Measurements from ENCODE around the gene LAMC2. TPM values are rescaled to one million over a fixed set of nuclear protein-coding genes. Genes with fewer than 3 reads are reported as not detected.

LAMC2 gene
- total RNA-seq, 5 donors from 2014 or later (not counting 1 experiment from before 2014, with no cell fraction given), result 0.03 to 0.15 (median 0.09) TPM; not detected in 2

DNA sequence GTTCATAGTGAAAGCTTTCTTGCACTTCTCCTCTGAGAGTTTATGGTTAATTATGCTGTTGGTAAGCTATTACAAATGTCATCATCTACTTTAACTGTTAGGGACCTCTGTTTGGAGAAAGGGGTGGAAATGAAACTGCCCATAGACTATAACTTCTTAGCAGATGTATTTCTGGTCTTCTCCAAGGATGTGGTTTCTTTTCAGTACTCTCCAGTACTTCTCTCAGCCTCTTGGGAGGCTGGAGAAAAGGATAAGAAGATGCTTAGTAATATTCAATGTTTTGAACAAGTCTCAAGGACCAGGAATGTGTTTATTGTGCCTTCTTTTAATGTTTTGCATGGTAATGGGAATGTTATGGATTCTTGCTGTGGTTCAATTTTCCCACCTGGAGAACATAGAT, 60.4 kb downstream of the LAMC2 start:
- Histone ChIP-seq H3K9me3 (no peaks in the 10 kb centered on the region), H3K27me3 (replicated peaks in 1 of 2; ENCODE audit: control insufficient read depth in 2 of 2, extremely low read depth in 1 of 2, insufficient read depth in 2 of 2, low read length in 1 of 2) (no peaks in the 10 kb centered on the region), H3K36me3 (ENCODE audit: control insufficient read depth in 2 of 2, extremely low read depth in 1 of 2, insufficient read depth in 1 of 2, low read length in 1 of 2) (no peaks in the 10 kb centered on the region), H3K4me1 (ENCODE audit: control insufficient read depth in 1 of 2, extremely low read depth in 1 of 2, insufficient read depth in 2 of 2, low read length in 2 of 2) (no peaks in the 10 kb centered on the region), H3K27ac (ENCODE audit: low read length) (no peak overlapping the region), H3K4me3 (ENCODE audit: control insufficient read depth in 1 of 2, extremely low read depth in 1 of 2, low read length in 1 of 2) (no peak overlapping the region)
- Mint-ChIP-seq H3K4me3 (no peak overlapping the region), H3K27me3 (peaks cover 21 to 26% of the 10 kb centered on the region in 2 donors), H3K9me3 (no peaks in the 10 kb centered on the region), H3K4me1 (no peaks in the 10 kb centered on the region), H3K36me3 (no peaks in the 10 kb centered on the region), H3K27ac (no peak overlapping the region)
- ATAC-seq (replicated peaks in 1 of 4) (no peak), DNase-seq (no peak)
- POLR2A ChIA-PET, result no interaction called here
- CTCF ChIA-PET, result interaction anchor here in 1 of 2 donors (0.7 kb wide), 2 partner anchors 9 to 37 kb away, joined by 4 to 5 read pairs; no protein-coding TSS in a partner anchor

DNA sequence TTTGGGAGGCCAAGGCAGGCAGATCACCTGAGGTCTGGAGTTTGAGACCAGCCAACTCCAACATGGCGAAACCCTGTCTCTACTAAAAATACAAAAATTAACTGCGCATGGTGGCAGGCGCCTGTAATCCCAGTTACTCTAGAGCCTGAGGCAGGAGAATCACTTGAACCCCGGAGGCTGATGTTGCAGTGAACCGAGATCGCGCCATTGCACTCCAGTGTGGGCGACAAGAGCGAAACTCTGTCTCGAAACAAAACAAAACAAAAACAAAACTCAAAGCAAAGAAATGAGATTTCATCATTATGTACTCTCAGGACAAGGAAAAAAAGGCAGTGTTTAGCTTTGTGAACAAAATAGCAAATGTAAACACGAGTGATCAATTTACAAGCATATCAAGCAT, 61.0 kb downstream of the LAMC2 start:
- Mint-ChIP-seq H3K36me3 (no peaks in the 10 kb centered on the region), H3K4me1 (no peaks in the 10 kb centered on the region), H3K4me3 (no peak overlapping the region), H3K27me3 (peaks cover 24 to 26% of the 10 kb centered on the region in 2 donors), H3K27ac (no peak overlapping the region), H3K9me3 (peaks cover 0 to 3% (median 0%) of the 10 kb centered on the region in 3 donors)
- no peaks in the 10 kb centered on the region for H3K9me3 ChIP-seq
- ChIA-PET POLR2A (no interaction called here), CTCF (interaction anchor here in 1 of 2 donors (0.6 kb wide), 1 partner anchor 418 kb away, joined by 3 read pairs; no protein-coding TSS in a partner anchor)
- no peaks in the 10 kb centered on the region for H3K36me3 ChIP-seq (ENCODE audit: control insufficient read depth in 2 of 2, extremely low read depth in 1 of 2, insufficient read depth in 1 of 2, low read length in 1 of 2)
- DNase-seq, result no peak
- no peak for ATAC-seq (replicated peaks in 1 of 4)
- H3K27ac ChIP-seq (ENCODE audit: low read length), result no peak overlapping the region
- no peaks in the 10 kb centered on the region for H3K27me3 ChIP-seq (replicated peaks in 1 of 2; ENCODE audit: control insufficient read depth in 2 of 2, extremely low read depth in 1 of 2, insufficient read depth in 2 of 2, low read length in 1 of 2)
- 86% methylated on average over 7 of the region's 11 CpGs for WGBS (ENCODE audit: insufficient coverage)
- H3K4me1 ChIP-seq (ENCODE audit: control insufficient read depth in 1 of 2, extremely low read depth in 1 of 2, insufficient read depth in 2 of 2, low read length in 2 of 2), result no peaks in the 10 kb centered on the region
- no peak overlapping the region for H3K4me3 ChIP-seq (ENCODE audit: control insufficient read depth in 1 of 2, extremely low read depth in 1 of 2, low read length in 1 of 2)

DNA sequence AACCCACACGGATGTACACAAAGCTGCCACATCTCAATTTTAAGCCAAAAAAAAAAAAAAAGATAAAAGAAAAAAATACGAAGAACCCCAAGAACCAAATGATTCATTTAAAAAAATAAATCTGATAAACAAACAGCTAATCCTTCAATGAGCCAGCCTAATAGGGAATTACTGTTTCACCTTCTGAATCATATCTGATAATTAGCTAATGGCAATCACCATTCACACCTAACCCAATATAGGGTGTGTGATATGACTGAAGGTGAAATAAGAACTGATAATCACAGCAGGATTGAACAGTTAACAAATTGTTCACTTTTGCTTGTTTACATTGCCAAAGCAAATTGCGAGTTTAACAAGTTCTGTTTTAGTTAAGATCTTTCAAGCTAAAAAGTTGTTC, 61.4 kb downstream of the LAMC2 start:
- CTCF ChIA-PET, result interaction anchor here in 1 of 2 donors (0.6 kb wide), 1 partner anchor 418 kb away, joined by 3 read pairs; no protein-coding TSS in a partner anchor
- Mint-ChIP-seq H3K27ac (no peak overlapping the region), H3K36me3 (no peaks in the 10 kb centered on the region), H3K4me3 (no peak overlapping the region), H3K9me3 (peaks cover 0 to 3% (median 0%) of the 10 kb centered on the region in 3 donors), H3K27me3 (peaks cover 24 to 26% of the 10 kb centered on the region in 2 donors), H3K4me1 (no peaks in the 10 kb centered on the region)
- H3K4me1 ChIP-seq (ENCODE audit: control insufficient read depth in 1 of 2, extremely low read depth in 1 of 2, insufficient read depth in 2 of 2, low read length in 2 of 2), result no peaks in the 10 kb centered on the region
- WGBS (ENCODE audit: insufficient coverage), result 80% methylated on average over 1 of the region's 3 CpGs
- H3K27me3 ChIP-seq (replicated peaks in 1 of 2; ENCODE audit: control insufficient read depth in 2 of 2, extremely low read depth in 1 of 2, insufficient read depth in 2 of 2, low read length in 1 of 2), result peaks cover 0 to under 1% of the 10 kb centered on the region in 2 experiments
- ATAC-seq (replicated peaks in 1 of 4), result no peak
- no peak overlapping the region for H3K27ac ChIP-seq (ENCODE audit: low read length)
- no peaks in the 10 kb centered on the region for H3K36me3 ChIP-seq (ENCODE audit: control insufficient read depth in 2 of 2, extremely low read depth in 1 of 2, insufficient read depth in 1 of 2, low read length in 1 of 2)
- no peaks in the 10 kb centered on the region for H3K9me3 ChIP-seq
- no peak overlapping the region for H3K4me3 ChIP-seq (ENCODE audit: control insufficient read depth in 1 of 2, extremely low read depth in 1 of 2, low read length in 1 of 2)
- POLR2A ChIA-PET, result no interaction called here
- DNase-seq, result no peak

DNA sequence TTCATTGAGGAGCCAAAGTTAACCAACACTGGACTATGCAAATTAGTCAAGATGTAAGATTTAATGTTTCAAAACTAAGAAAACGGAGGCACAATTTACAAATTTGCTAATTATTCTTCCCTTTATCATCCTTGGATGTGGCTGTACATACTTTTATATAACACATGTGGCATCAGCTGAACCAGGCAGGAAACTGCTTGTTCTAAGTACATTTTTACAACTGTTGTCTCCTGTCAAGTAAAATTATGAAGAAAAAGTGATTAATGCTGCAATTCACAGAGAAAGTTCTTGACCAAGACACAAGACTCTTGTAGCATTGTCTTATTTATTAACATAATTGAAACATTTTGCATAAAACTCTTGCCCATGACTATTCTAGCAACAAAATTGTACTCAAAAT, 61.9 kb downstream of the LAMC2 start:
- no peaks in the 10 kb centered on the region for H3K9me3 ChIP-seq
- H3K4me3 Mint-ChIP-seq, result no peak overlapping the region
- no peaks in the 10 kb centered on the region for H3K36me3 Mint-ChIP-seq
- H3K4me1 ChIP-seq (ENCODE audit: control insufficient read depth in 1 of 2, extremely low read depth in 1 of 2, insufficient read depth in 2 of 2, low read length in 2 of 2), result no peaks in the 10 kb centered on the region
- ChIA-PET POLR2A (interaction anchor here in 1 of 2 donors (0.5 to 0.7 kb wide), 2 partner anchors 26 to 73 kb away, joined by 4 to 7 read pairs; no protein-coding TSS in a partner anchor), CTCF (no interaction called here)
- no peaks in the 10 kb centered on the region for H3K36me3 ChIP-seq (ENCODE audit: control insufficient read depth in 2 of 2, extremely low read depth in 1 of 2, insufficient read depth in 1 of 2, low read length in 1 of 2)
- H3K9me3 Mint-ChIP-seq, result peaks cover 0 to 3% (median 0%) of the 10 kb centered on the region in 3 donors
- no peak overlapping the region for H3K4me3 ChIP-seq (ENCODE audit: control insufficient read depth in 1 of 2, extremely low read depth in 1 of 2, low read length in 1 of 2)
- no peak for DNase-seq
- no peaks in the 10 kb centered on the region for H3K4me1 Mint-ChIP-seq
- peaks cover 0 to 2% of the 10 kb centered on the region in 2 experiments for H3K27me3 ChIP-seq (replicated peaks in 1 of 2; ENCODE audit: control insufficient read depth in 2 of 2, extremely low read depth in 1 of 2, insufficient read depth in 2 of 2, low read length in 1 of 2)
- ATAC-seq (replicated peaks in 1 of 4), result no peak
- H3K27me3 Mint-ChIP-seq, result peaks cover 24% of the 10 kb centered on the region in 2 donors
- no peak overlapping the region for H3K27ac ChIP-seq (ENCODE audit: low read length)
- no peak overlapping the region for H3K27ac Mint-ChIP-seq
- WGBS (ENCODE audit: insufficient coverage), result no CpG with 5 or more reads among the region's 1 CpG

DNA sequence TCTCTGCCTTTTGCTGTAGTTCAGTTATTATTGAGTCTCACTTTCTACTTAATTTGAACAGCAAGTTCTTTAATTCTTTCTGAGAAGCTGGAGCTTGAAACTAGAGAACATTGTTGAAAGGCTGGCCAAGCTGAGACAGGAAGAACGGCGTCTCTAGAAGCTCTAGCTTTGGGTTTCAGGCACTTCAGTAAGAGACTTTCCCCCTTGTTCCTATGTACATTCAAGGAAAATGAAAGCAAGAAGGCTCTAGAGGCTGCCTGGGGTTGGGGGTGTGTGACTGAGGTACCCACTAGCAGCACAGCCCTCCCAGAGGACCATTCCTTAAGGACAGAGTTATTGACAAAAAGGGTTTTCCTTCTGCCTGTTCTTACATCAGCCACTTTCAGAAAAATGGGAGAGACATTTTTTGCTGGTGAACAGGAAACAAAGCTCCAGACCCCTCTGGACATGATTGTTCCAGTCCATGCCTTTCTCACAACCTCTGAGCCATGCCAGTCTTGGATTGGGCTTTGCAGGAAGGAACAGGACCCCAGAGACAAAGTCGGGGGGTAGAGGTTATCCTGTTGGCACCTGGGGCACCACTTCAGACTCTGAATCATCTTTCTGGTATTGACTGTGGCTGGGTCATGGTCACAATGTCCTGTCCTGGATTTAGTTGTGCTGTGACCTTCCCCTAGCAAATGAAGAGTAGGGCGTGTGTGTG, 63.1 kb downstream of the LAMC2 start:
- no peak overlapping the region for H3K4me3 ChIP-seq (ENCODE audit: control insufficient read depth in 1 of 2, extremely low read depth in 1 of 2, low read length in 1 of 2)
- H3K4me1 ChIP-seq (ENCODE audit: control insufficient read depth in 1 of 2, extremely low read depth in 1 of 2, insufficient read depth in 2 of 2, low read length in 2 of 2), result no peaks in the 10 kb centered on the region
- H3K4me3 Mint-ChIP-seq, result no peak overlapping the region
- H3K36me3 Mint-ChIP-seq, result no peaks in the 10 kb centered on the region
- H3K36me3 ChIP-seq (ENCODE audit: control insufficient read depth in 2 of 2, extremely low read depth in 1 of 2, insufficient read depth in 1 of 2, low read length in 1 of 2), result no peaks in the 10 kb centered on the region
- ChIA-PET POLR2A (no interaction called here), CTCF (interaction anchor here in 1 of 2 donors (0.6 kb wide), 1 partner anchor 564 kb away, joined by 3 read pairs; no protein-coding TSS in a partner anchor)
- no peak overlapping the region for H3K27ac ChIP-seq (ENCODE audit: low read length)
- peaks cover 0 to 3% (median 0%) of the 10 kb centered on the region in 3 donors for H3K9me3 Mint-ChIP-seq
- peaks cover 20 to 22% of the 10 kb centered on the region in 2 donors for H3K27me3 Mint-ChIP-seq
- WGBS (ENCODE audit: insufficient coverage), result no CpG with 5 or more reads among the region's 4 CpGs
- no peak overlapping the region for H3K27ac Mint-ChIP-seq
- H3K9me3 ChIP-seq, result no peaks in the 10 kb centered on the region
- no peak for ATAC-seq (replicated peaks in 1 of 4)
- H3K4me1 Mint-ChIP-seq, result no peaks in the 10 kb centered on the region
- DNase-seq, result no peak
- H3K27me3 ChIP-seq (replicated peaks in 1 of 2; ENCODE audit: control insufficient read depth in 2 of 2, extremely low read depth in 1 of 2, insufficient read depth in 2 of 2, low read length in 1 of 2), result peaks cover 0 to 2% of the 10 kb centered on the region in 2 experiments

DNA sequence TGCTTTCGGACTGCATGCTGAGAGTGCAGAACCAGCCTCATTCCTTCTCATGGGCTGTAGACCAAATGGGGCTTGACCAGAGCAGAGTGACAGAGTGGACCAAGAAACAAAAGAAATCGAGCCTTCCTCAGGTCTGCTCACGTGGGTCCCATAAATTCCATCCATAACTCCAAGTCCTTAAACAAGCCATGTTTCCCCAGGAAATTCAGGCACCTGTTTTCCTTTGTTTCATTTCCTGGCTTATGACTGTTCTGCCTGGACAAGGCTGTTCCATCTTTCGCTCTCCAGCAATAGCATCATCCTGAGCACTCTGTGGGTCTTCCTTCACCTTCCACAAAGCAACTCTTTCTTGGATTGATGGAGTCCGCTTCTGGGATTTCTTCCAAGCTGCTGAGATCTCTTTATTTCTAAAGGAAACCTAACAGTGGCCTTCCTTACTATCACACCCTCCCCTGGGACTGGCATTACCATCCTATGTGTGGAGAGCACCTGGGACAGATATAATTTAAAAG, 63.9 kb downstream of the LAMC2 start:
- H3K4me1 ChIP-seq (ENCODE audit: control insufficient read depth in 1 of 2, extremely low read depth in 1 of 2, insufficient read depth in 2 of 2, low read length in 2 of 2), result no peaks in the 10 kb centered on the region
- H3K27ac Mint-ChIP-seq, result no peak overlapping the region
- peaks cover 20% of the 10 kb centered on the region in 2 donors for H3K27me3 Mint-ChIP-seq
- ChIA-PET POLR2A (no interaction called here), CTCF (no interaction called here)
- WGBS (ENCODE audit: insufficient coverage), result 55% methylated on average over 4 of the region's 5 CpGs
- H3K9me3 ChIP-seq, result no peaks in the 10 kb centered on the region
- no peaks in the 10 kb centered on the region for H3K36me3 Mint-ChIP-seq
- DNase-seq (no peak), ATAC-seq (replicated peaks in 1 of 4) (no peak)
- H3K36me3 ChIP-seq (ENCODE audit: control insufficient read depth in 2 of 2, extremely low read depth in 1 of 2, insufficient read depth in 1 of 2, low read length in 1 of 2), result no peaks in the 10 kb centered on the region
- H3K4me3 ChIP-seq (ENCODE audit: control insufficient read depth in 1 of 2, extremely low read depth in 1 of 2, low read length in 1 of 2), result no peak overlapping the region
- no peaks in the 10 kb centered on the region for H3K4me1 Mint-ChIP-seq
- H3K27ac ChIP-seq (ENCODE audit: low read length), result no peak overlapping the region
- peaks cover 0 to 3% (median 0%) of the 10 kb centered on the region in 3 donors for H3K9me3 Mint-ChIP-seq
- peaks cover 0 to 6% of the 10 kb centered on the region in 2 experiments for H3K27me3 ChIP-seq (replicated peaks in 1 of 2; ENCODE audit: control insufficient read depth in 2 of 2, extremely low read depth in 1 of 2, insufficient read depth in 2 of 2, low read length in 1 of 2)
- no peak overlapping the region for H3K4me3 Mint-ChIP-seq

All from T-cell (primary cell).